Measurements from ENCODE around the gene TRMT2A.

TRMT2A gene

GRCh38 chr22:20089977-20090729 is 26.9 kb downstream of the TRMT2A start:
- TF ChIP-seq, protein P1, sequence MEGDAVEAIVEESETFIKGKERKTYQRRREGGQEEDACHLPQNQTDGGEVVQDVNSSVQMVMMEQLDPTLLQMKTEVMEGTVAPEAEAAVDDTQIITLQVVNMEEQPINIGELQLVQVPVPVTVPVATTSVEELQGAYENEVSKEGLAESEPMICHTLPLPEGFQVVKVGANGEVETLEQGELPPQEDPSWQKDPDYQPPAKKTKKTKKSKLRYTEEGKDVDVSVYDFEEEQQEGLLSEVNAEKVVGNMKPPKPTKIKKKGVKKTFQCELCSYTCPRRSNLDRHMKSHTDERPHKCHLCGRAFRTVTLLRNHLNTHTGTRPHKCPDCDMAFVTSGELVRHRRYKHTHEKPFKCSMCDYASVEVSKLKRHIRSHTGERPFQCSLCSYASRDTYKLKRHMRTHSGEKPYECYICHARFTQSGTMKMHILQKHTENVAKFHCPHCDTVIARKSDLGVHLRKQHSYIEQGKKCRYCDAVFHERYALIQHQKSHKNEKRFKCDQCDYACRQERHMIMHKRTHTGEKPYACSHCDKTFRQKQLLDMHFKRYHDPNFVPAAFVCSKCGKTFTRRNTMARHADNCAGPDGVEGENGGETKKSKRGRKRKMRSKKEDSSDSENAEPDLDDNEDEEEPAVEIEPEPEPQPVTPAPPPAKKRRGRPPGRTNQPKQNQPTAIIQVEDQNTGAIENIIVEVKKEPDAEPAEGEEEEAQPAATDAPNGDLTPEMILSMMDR (IDR thresholded peaks at IDR 0.05; ENCODE audit: low read depth, low read length) = no peak
- no peak for DNase-seq (ENCODE audit: extremely low read depth, low read depth)

DNA sequence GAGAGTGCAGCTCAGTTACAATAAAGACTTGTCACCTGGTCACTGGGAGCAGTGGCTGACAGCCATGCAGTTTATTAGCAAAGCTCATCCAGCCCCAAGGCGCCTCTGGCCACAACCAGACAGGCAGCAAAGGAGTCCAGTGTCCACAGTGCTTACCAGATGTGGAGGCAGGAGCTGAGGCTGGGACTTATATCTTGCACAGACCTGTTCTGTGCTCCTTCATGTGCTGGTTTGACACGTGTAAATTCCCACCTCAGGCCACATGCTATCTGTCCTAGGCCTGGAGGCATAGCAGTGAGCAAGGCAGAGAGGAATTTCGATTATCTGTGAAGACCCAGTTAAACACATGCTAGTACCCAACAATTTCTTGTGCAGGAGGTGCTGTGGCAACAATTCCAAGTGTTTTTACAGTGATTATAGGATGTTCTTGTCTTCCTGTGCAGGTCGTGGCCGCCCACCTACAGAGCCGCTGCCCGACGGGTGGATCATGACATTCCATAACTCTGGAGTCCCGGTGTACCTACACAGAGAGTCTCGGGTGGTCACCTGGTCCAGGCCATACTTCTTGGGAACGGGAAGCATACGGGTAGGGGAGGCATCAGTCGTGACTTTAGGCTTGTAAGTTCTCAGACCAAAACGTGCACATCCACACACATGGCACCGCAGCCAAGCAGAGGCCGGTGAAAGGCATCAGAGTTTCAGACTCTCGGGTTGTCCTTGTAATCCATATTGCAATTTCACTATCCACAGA is 27.6 kb downstream of the TRMT2A start:
- TF ChIP-seq, protein P1 (IDR thresholded peaks at IDR 0.05; ENCODE audit: low read depth, low read length) = no peak

DNA sequence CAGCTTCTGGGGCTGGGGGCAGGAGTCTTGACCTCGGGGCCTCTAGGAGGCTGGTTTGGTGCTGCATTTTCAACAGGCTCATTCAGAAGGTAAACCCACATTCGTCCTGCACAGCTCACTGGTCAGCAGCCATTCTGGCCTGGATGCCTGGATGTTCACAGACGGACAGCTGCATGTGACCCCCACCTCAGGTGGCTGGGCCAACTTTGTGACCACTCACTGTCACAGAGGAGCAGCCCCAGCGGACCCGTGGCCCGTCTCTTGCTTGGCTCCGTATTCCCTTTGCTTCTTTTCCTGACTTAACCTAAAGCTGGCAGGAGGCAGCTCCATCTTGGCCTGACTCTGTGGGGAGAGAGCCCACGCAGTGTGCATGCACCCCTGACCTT is 28.8 kb downstream of the TRMT2A start:
- TF ChIP-seq, protein P1 (IDR thresholded peaks at IDR 0.05; ENCODE audit: low read depth, low read length) = no peak

More for the DNA sequence above, 27.6 kb downstream of the TRMT2A start:
- no peak for DNase-seq (ENCODE audit: extremely low read depth, low read depth)

DNA sequence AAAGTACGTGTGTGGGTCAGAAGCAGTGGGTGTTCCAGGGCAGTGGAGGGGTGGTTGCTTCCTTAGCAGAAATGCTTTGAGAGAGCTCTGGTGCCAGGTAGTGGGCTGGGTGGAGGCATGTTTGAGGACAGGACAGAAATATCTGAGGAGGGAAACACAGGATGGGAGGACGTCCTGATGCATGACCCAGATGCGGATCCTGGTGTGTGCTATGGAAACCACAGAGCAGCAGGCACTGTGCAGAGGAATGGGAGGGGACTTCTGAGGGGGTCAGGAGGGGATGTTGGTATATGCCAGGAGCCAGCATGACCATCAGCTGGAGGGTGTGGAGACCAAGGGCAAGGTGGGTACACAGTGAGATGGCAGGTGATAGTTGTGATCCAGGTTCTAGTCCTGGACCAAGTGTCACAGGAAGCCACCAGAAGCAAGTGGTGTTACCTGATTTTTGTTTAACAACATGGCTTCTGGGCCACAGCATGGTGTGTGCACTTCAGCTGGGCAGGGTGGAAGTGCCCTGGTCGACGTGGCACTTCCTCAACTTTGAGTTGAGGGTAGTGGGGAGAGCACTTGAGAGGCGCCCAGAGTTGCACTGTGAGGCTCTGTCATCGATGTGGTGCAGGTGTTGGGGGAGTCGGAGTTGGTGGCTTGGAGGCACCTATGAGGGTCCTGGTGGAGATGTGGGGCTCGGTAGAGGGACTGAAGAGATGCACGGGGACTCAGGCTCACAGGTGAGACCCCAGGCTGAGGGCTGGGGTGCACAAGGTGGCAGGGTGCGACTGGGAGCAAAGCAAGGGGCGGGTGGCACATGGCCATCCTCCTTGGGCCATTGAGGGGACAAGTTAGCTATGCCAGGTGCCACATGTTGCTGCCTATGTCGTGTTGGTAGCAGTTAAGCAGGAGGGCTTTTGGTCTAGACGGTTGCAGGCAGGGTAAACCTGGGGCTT is 29.4 kb downstream of the TRMT2A start:
- TF ChIP-seq, protein P1 (IDR thresholded peaks at IDR 0.05; ENCODE audit: low read depth, low read length) = no peak
- no peak for DNase-seq (ENCODE audit: extremely low read depth, low read depth)

More for the DNA sequence above, 28.8 kb downstream of the TRMT2A start:
- DNase-seq (ENCODE audit: extremely low read depth, low read depth) = no peak

- DNase-seq (ENCODE audit: extremely low read depth, low read depth) = no peak
- TF ChIP-seq, protein P1 (IDR thresholded peaks at IDR 0.05; ENCODE audit: low read depth, low read length) = no peak
Observed at GRCh38 chr22:20086763-20087162, 30.3 kb downstream of the TRMT2A start.

- TF ChIP-seq, protein P1 (IDR thresholded peaks at IDR 0.05; ENCODE audit: low read depth, low read length) = no peak
- DNase-seq (ENCODE audit: extremely low read depth, low read depth) = no peak
Observed at GRCh38 chr22:20086101-20086599, 30.9 kb downstream of the TRMT2A start.
